Nasal cavity respiratory epithelium epithelial cell of viscerocranial mucosa (primary cell): Measurements from ENCODE around the gene DMAC1. TPM values are rescaled to one million over a fixed set of nuclear protein-coding genes. Genes with fewer than 3 reads are reported as not detected.

Experiments used
- total RNA-seq: library from RNA; depleted of rRNA; stranded (reverse); fragments of >200 nt; gene quantifications from 2 replicates; pipeline ENCODE4 v1.2.3, GENCODE V29; 2014

DMAC1 gene, protein sequence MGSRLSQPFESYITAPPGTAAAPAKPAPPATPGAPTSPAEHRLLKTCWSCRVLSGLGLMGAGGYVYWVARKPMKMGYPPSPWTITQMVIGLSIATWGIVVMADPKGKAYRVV
- total RNA-seq, result 9.5 and 20.5 TPM in 2 replicates

GRCh38 chr9:7799234-7799943, at the start of gene DMAC1:
Gene DMAC1, minus strand, starts transcription at chr9:7799778. Its CDS starts 44 bp downstream, at chr9:7799734.

